AG04450 (cell line): ENCODE measurements around the gene LRP8. TPM values are rescaled to one million over a fixed set of nuclear protein-coding genes. Genes with fewer than 3 reads are reported as not detected.

Source experiments
- CTCF ChIA-PET: fragments of 300-600, 350-600 bp; formaldehyde crosslinking; extraction: SDS; loops from one replicate; lab custom pipeline; 2022; ENCODE audit warnings: antibody characterized with exemption, inconsistent platforms; lab: Charles Lee
- POLR2A ChIA-PET: fragments of 350-600 bp; formaldehyde crosslinking; extraction: SDS; loops from one replicate; lab custom pipeline; 2021; ENCODE audit warnings: antibody characterized with exemption, inconsistent platforms; lab: Yijun Ruan, JAX
- DNase-seq: peaks from one replicate; pipeline ENCODE4 v3.0.0-alpha.2; 2011; ENCODE audit warnings: low read depth, low spot score
- H3K27ac ChIP-seq: one replicate; pipeline ENCODE4 v1.5.1; 2012; ENCODE audit warnings: low read depth, low read length, control low read depth
- H3K27me3 ChIP-seq: one replicate; pipeline ENCODE4 v1.6.0; 2012; ENCODE audit warnings: low read length; ENCODE audit not compliant: control insufficient read depth, insufficient read depth
- H3K4me3 ChIP-seq: 2 replicates; pipeline ENCODE4 v1.5.1; 2011; ENCODE audit warnings: mild to moderate bottlenecking, low read depth, low read length, control low read depth
- H3K9me3 ChIP-seq: 2 replicates; pipeline ENCODE4 v1.5.1; 2012; ENCODE audit warnings: low read length; ENCODE audit not compliant: control insufficient read depth, insufficient read depth
- polyA plus RNA-seq: library from polyadenylated mRNA; depleted of rRNA; stranded (reverse); fragments of >200 nt; gene quantifications from 2 replicates; pipeline ENCODE4 v1.2.3, GENCODE V29; 2011
- TF ChIP-seq, protein P1 (sequence below): IDR thresholded peaks from 2 replicates; pipeline ENCODE4 v1.5.1; 2011; ENCODE audit warnings: low read depth, low read length, control low read depth, inconsistent platforms

The LRP8 gene
- polyA plus RNA-seq, 1 experiment: 5.0 TPM

DNA sequence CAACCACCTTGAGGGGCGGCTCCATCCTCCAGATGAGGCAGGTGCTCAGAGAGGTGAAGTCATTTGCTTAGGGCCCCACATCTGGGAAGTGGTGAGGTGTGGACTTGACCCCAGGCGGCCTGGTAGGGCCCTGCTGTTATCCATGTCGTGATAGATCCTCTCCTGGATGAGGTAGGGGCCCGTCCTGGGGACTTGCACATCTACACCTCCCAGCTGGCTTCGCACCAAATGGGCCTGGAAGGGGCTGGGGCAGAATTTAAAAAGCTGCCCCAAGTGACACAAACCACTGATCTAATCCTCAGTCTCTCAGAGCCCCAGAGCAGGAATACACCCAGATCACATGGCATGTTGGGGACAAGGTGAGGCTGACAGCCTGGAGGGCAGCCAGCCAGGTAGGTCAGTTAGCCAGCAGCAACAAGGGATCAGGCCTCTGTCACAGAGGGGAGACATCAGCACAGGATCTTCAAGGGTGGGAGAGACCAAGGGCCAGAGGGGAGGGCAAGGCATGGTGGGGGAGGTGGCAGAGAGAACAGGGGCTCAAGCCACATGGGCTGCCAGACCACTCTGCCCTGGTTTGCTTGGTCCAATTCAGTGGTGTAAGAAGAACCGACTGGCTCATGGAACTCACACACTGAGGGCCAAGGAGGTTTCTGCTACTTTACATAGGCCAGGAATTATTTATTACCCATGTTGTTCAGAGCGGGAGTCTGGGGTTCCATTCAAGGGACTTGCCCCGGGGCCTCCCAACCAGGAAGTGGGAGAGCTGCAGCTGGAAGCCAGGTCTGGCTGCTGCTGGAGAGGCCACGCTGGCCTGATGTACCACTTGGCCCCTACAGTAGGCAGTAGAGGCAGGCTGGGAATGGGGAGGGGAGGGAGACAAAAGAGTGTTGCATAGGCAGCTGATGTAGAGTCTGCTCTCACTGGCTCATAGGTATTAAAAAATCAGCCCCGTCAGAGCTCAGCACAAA is 12.1 kb downstream of the LRP8 start:
- Histone ChIP-seq H3K4me3 (no peak overlapping the region), H3K27ac (no peak overlapping the region), H3K9me3 (no peaks in the 10 kb centered on the region), H3K27me3 (no peaks in the 10 kb centered on the region)
- DNase-seq: no peak
- ChIA-PET CTCF (no interaction called here), POLR2A (no interaction called here)
- TF ChIP-seq, protein P1, sequence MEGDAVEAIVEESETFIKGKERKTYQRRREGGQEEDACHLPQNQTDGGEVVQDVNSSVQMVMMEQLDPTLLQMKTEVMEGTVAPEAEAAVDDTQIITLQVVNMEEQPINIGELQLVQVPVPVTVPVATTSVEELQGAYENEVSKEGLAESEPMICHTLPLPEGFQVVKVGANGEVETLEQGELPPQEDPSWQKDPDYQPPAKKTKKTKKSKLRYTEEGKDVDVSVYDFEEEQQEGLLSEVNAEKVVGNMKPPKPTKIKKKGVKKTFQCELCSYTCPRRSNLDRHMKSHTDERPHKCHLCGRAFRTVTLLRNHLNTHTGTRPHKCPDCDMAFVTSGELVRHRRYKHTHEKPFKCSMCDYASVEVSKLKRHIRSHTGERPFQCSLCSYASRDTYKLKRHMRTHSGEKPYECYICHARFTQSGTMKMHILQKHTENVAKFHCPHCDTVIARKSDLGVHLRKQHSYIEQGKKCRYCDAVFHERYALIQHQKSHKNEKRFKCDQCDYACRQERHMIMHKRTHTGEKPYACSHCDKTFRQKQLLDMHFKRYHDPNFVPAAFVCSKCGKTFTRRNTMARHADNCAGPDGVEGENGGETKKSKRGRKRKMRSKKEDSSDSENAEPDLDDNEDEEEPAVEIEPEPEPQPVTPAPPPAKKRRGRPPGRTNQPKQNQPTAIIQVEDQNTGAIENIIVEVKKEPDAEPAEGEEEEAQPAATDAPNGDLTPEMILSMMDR: peak; percentile 28

DNA sequence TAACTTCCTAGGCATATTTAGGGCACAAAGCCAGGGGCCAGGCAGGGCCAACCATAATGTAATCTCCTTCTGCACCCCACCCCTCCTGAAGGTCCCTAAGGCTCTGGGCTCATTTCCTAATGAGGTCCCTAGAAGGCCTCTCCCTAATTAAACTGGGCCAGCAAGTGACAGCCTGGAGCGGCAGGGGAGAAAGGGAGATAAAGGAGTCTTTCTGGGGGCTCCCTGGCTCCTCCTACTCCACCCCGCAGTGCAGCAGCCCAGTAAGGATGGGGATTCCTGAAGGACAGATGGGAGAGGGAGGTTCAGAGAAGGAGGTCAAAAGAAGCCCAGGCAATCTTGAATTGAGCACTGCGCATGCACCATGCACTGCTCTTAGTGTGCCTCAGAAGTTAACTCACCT is 12.8 kb downstream of the LRP8 start:
- ChIA-PET CTCF (no interaction called here), POLR2A (no interaction called here)
- Histone ChIP-seq H3K9me3 (no peaks in the 10 kb centered on the region), H3K27ac (no peak overlapping the region), H3K4me3 (no peak overlapping the region), H3K27me3 (no peaks in the 10 kb centered on the region)
- TF ChIP-seq, protein P1: no peak
- no peak for DNase-seq

DNA sequence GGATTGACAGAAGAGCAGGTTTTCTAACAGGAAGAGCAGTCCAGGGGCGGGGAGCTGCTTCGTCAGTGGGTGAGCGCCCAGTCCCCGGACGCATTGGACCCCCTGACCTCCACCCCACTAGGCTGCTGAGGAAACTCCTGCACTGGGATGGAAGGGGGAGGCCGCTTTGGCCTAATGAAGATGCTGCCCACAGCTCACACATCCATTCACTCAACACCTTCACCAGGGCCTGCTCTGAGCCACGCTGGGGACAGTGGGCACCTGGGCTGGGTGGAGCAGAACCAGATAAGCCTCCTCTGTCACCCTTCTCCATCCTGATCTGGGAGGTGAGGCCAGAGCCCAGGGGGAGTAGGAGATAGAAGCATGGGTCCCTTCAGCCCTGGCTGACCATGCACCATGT is 13.3 kb downstream of the LRP8 start:
- no peak overlapping the region for H3K27ac ChIP-seq
- POLR2A ChIA-PET: no interaction called here
- H3K4me3 ChIP-seq: no peak overlapping the region
- TF ChIP-seq, protein P1: no peak
- CTCF ChIA-PET: no interaction called here
- H3K9me3 ChIP-seq: no peaks in the 10 kb centered on the region
- DNase-seq: no peak
- H3K27me3 ChIP-seq: no peaks in the 10 kb centered on the region

DNA sequence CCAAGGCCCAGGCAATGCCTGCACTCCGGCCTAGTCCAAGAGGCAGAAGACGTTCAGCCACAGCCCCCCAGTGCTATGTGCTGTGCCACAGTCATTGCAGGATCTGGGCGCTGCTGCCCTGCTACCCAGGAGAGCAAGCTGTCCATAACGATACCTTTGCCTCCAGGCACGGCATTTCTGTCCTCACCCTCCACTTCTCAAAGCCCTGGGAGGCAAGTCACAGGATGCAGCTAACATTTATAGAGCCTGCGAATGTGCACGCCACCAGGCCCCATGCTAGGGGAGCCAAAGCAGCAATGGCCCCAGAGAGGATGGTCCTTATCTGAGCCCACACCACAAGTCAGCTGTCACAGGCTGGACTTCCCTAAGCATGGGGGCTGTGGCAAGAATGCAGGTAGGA is 13.8 kb downstream of the LRP8 start:
- TF ChIP-seq, protein P1: no peak
- Histone ChIP-seq H3K9me3 (no peaks in the 10 kb centered on the region), H3K4me3 (no peak overlapping the region), H3K27me3 (no peaks in the 10 kb centered on the region), H3K27ac (no peak overlapping the region)
- no peak for DNase-seq
- POLR2A ChIA-PET: no interaction called here
- CTCF ChIA-PET: no interaction called here

DNA sequence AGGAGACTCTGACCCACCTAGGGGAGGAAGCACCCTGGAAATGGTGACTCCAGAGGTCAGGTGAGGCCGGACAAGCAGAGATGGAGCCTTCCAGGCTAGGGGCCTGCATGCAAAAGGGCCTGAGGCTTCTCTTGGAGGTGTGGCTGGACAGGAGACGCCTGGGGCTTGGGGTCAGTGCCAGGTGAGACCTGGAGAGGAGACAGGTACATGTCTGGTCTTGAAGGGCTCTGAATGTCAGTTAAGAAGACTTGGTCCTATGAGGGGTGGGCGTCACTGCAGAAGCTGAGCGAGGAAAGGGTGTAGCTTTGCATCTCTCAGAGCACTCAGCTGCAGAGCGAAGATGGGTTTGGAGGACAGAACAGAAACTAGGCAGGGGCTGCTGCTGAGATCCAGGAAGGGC is 14.3 kb downstream of the LRP8 start:
- no peak overlapping the region for H3K27ac ChIP-seq
- H3K9me3 ChIP-seq: no peaks in the 10 kb centered on the region
- TF ChIP-seq, protein P1: no peak
- DNase-seq: no peak
- H3K4me3 ChIP-seq: no peak overlapping the region
- POLR2A ChIA-PET: no interaction called here
- H3K27me3 ChIP-seq: no peaks in the 10 kb centered on the region
- CTCF ChIA-PET: no interaction called here
